Osteoblast (primary cell): Measurements from ENCODE around the gene RAB20. TPM values are rescaled to one million over a fixed set of nuclear protein-coding genes. Genes with fewer than 3 reads are reported as not detected.

ENCODE experiments used
- DNase-seq: peaks from one replicate; pipeline ENCODE4 v3.0.0; 2011; ENCODE audit warnings: low spot score, mixed read lengths; ENCODE audit not compliant: insufficient read length; ENCODE audit errors: missing footprints
- H2AFZ ChIP-seq: 2 replicates; pipeline ENCODE4 v1.6.0; 2011; ENCODE audit warnings: mild to moderate bottlenecking, low read length
- H3K27ac ChIP-seq: 2 replicates; pipeline ENCODE4 v1.5.1; 2011; ENCODE audit warnings: mild to moderate bottlenecking, low read depth, low read length, moderate library complexity
- H3K27me3 ChIP-seq: 2 replicates; pipeline ENCODE4 v1.6.0; 2012; ENCODE audit warnings: mild to moderate bottlenecking, control low read depth, inconsistent platforms, low read length, moderate library complexity; ENCODE audit not compliant: insufficient read depth
- H3K36me3 ChIP-seq: 2 replicates; pipeline ENCODE4 v1.5.1; 2011; ENCODE audit warnings: mild to moderate bottlenecking, low read length, control low read depth, moderate library complexity; ENCODE audit not compliant: insufficient read depth
- H3K4me1 ChIP-seq: 2 replicates; pipeline ENCODE4 v1.5.1; 2011; ENCODE audit warnings: mild to moderate bottlenecking, low read length, control low read depth, moderate library complexity; ENCODE audit not compliant: insufficient read depth
- H3K4me2 ChIP-seq: 2 replicates; pipeline ENCODE4 v1.6.0; 2011; ENCODE audit warnings: mild to moderate bottlenecking, low read length; ENCODE audit not compliant: insufficient read depth
- H3K4me3 ChIP-seq: fragments of 200-600 bp; sonication (generic); 3 replicates; pipeline ENCODE4 v1.5.1; 2012; ENCODE audit warnings: mild to moderate bottlenecking, low read length, inconsistent platforms; ENCODE audit not compliant: insufficient read depth
- H3K79me2 ChIP-seq: 2 replicates; pipeline ENCODE4 v1.6.0; 2012; ENCODE audit warnings: mild to moderate bottlenecking, low read length, control low read depth, inconsistent platforms; ENCODE audit not compliant: insufficient read depth
- H3K9me3 ChIP-seq: 2 replicates; pipeline ENCODE4 v1.5.1; 2011; ENCODE audit warnings: low read depth, low read length, control low read depth
- H4K20me1 ChIP-seq: 2 replicates; pipeline ENCODE4 v1.6.0; 2012; ENCODE audit warnings: mild to moderate bottlenecking, low read length, control low read depth; ENCODE audit not compliant: insufficient read depth
- CTCF ChIP-seq: IDR thresholded peaks from 2 replicates; pipeline ENCODE4 v1.5.1; 2011; ENCODE audit warnings: mild to moderate bottlenecking, low read depth, low read length, moderate library complexity; ENCODE audit errors: extremely low read depth
- total RNA-seq: library from RNA; depleted of rRNA; stranded (reverse); fragments of >200 nt; gene quantifications from 2 replicates; pipeline ENCODE4 v1.2.3, GENCODE V29; 2012

The RAB20 gene
- total RNA-seq, 1 donor: 3.6 TPM

DNA sequence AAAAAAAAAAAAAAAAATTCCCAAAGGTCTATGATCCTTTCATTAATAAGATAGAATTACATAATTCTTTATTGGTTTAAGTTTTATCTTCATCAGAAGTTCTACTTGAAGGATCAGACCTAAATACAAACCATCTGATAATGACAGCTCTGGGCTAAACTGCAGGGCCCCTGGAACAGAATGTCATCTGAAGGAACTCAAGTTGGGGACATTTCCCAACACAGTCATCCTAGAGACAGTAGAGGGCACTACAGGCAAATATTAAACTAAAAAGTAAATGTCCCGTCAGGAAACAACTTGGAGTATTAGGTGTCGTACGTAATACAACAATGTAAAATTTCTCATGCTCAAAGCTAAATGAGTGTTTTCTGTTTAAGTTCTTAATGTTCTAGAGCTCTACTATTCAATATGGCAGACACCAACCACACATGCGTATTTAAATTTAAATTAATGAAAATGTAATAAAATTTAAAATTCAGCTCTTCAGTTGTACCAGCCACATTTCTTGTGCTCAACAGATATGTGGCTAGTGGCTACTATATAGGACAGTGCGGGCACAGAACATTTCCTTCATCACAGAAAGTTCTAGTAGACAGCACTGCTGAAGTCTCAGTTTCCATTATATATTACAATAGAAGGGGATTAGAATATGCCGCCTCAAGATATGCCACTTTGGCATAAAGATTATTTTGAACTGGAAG, 32.1 kb upstream of the RAB20 start:
- Histone ChIP-seq H3K27me3 (no peaks in the 10 kb centered on the region), H3K4me3 (no peak overlapping the region), H3K27ac (no peak overlapping the region), H2AFZ (no peak overlapping the region), H3K79me2 (no peaks in the 10 kb centered on the region), H4K20me1 (no peaks in the 10 kb centered on the region), H3K36me3 (no peaks in the 10 kb centered on the region), H3K4me1 (peaks cover 6% of the 10 kb centered on the region), H3K4me2 (peak overlapping the region; percentile 37), H3K9me3 (no peaks in the 10 kb centered on the region)
- TF ChIP-seq CTCF: peak; percentile 59
- no peak for DNase-seq

- Histone ChIP-seq H3K27ac (no peak overlapping the region), H3K4me2 (no peak overlapping the region), H3K27me3 (no peaks in the 10 kb centered on the region), H2AFZ (no peak overlapping the region), H3K4me3 (no peak overlapping the region), H4K20me1 (no peaks in the 10 kb centered on the region), H3K36me3 (no peaks in the 10 kb centered on the region), H3K79me2 (no peaks in the 10 kb centered on the region), H3K9me3 (no peaks in the 10 kb centered on the region), H3K4me1 (peaks cover 6% of the 10 kb centered on the region)
- no peak for TF ChIP-seq CTCF
- DNase-seq: no peak
These were observed 31.1 kb upstream of the RAB20 start for GRCh38 chr13:110592665-110593064.

- TF ChIP-seq CTCF: no peak
- no peak overlapping the region for H2AFZ ChIP-seq
- no peaks in the 10 kb centered on the region for H4K20me1 ChIP-seq
- no peaks in the 10 kb centered on the region for H3K9me3 ChIP-seq
- no peaks in the 10 kb centered on the region for H3K36me3 ChIP-seq
- no peak overlapping the region for H3K27ac ChIP-seq
- H3K4me1 ChIP-seq: peaks cover 6% of the 10 kb centered on the region
- H3K4me2 ChIP-seq: no peak overlapping the region
- H3K27me3 ChIP-seq: no peaks in the 10 kb centered on the region
- no peak overlapping the region for H3K4me3 ChIP-seq
- DNase-seq: no peak
- no peaks in the 10 kb centered on the region for H3K79me2 ChIP-seq
These were observed 29.1 kb upstream of the RAB20 start for GRCh38 chr13:110590577-110590976.

GRCh38 chr13:110589793-110590390, 28.4 kb upstream of the RAB20 start:
- H2AFZ ChIP-seq: no peak overlapping the region
- no peak for DNase-seq

More at GRCh38 chr13:110589793-110590390, 28.4 kb upstream of the RAB20 start:
- Histone ChIP-seq H3K4me3 (no peak overlapping the region), H3K4me2 (no peak overlapping the region), H3K27ac (no peak overlapping the region), H3K79me2 (no peaks in the 10 kb centered on the region), H3K9me3 (no peaks in the 10 kb centered on the region), H3K4me1 (peaks cover 6% of the 10 kb centered on the region), H3K27me3 (no peaks in the 10 kb centered on the region), H3K36me3 (no peaks in the 10 kb centered on the region), H4K20me1 (no peaks in the 10 kb centered on the region)
- TF ChIP-seq CTCF: no peak
